Neutrophil (primary cell): ENCODE results near the gene XAF1.

Experiments used
- H3K27ac ChIP-seq: fragments of 200-600 bp; sonication (generic); 2 replicates; pipeline ENCODE4 v1.5.1; 2016; ENCODE audit warnings: mild to moderate bottlenecking, moderate library complexity
- H3K27me3 ChIP-seq: fragments of 200-600 bp; sonication (generic); 2 replicates; pipeline ENCODE4 v1.6.0; 2016; ENCODE audit warnings: mild to moderate bottlenecking
- H3K36me3 ChIP-seq: fragments of 200-600 bp; sonication (generic); 2 replicates; pipeline ENCODE4 v1.5.1; 2017
- H3K4me1 ChIP-seq, 2 experiments: fragments of 200-600 bp in 1 of 2; sonication (generic) in 1 of 2; 1 replicate in 1 of 2; 2 replicates in 1 of 2; pipeline versions ENCODE4 v1.5.1 to v1.6.1; 2013 to 2016; ENCODE audit warnings: low read depth in 1 of 2, low read length in 1 of 2, mild to moderate bottlenecking in 1 of 2, moderate library complexity in 1 of 2; ENCODE audit not compliant: control insufficient read depth in 1 of 2, insufficient read depth in 1 of 2
- H3K4me3 ChIP-seq, 2 experiments: fragments of 200-600 bp in 1 of 2; sonication (generic) in 1 of 2; 1 replicate in 1 of 2; 2 replicates in 1 of 2; pipeline ENCODE4 v1.5.1; 2013 to 2016; ENCODE audit warnings: low read depth in 1 of 2, low read length in 1 of 2, mild to moderate bottlenecking in 1 of 2, moderate library complexity in 1 of 2
- H3K9me3 ChIP-seq: fragments of 200-600 bp; sonication (generic); 2 replicates; pipeline ENCODE4 v1.5.1; 2016
- TF ChIP-seq, protein P1 (sequence below): fragments of 200-600 bp; sonication (generic); IDR thresholded peaks from 2 replicates; pipeline ENCODE4 v1.5.1; 2016; ENCODE audit warnings: antibody characterized with exemption

The XAF1 gene

DNA sequence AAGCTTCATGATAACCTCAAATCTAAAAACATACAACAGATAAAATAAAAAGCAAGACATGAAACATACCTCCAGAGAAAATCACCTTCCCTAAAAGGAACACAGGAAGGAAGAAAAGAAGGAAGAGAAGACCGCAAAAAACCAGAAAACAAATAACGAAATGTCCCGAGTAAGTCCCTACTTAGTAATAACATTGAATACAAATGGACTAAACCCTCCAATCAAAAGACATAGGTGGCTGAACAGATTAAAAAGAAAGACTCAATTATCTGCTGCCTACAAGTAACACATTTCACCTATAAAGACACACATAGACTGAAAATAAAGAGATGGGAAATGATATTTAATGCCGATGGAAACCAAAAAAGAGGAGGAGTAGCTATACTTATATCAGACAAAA is 26.4 kb downstream of the XAF1 start:
- TF ChIP-seq, protein P1, sequence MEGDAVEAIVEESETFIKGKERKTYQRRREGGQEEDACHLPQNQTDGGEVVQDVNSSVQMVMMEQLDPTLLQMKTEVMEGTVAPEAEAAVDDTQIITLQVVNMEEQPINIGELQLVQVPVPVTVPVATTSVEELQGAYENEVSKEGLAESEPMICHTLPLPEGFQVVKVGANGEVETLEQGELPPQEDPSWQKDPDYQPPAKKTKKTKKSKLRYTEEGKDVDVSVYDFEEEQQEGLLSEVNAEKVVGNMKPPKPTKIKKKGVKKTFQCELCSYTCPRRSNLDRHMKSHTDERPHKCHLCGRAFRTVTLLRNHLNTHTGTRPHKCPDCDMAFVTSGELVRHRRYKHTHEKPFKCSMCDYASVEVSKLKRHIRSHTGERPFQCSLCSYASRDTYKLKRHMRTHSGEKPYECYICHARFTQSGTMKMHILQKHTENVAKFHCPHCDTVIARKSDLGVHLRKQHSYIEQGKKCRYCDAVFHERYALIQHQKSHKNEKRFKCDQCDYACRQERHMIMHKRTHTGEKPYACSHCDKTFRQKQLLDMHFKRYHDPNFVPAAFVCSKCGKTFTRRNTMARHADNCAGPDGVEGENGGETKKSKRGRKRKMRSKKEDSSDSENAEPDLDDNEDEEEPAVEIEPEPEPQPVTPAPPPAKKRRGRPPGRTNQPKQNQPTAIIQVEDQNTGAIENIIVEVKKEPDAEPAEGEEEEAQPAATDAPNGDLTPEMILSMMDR = no peak
- Histone ChIP-seq H3K9me3 (no peaks in the 10 kb centered on the region), H3K4me1 (no peaks in the 10 kb centered on the region), H3K27ac (no peak overlapping the region), H3K36me3 (no peaks in the 10 kb centered on the region), H3K4me3 (no peak overlapping the region), H3K27me3 (peaks cover 100% of the 10 kb centered on the region)

DNA sequence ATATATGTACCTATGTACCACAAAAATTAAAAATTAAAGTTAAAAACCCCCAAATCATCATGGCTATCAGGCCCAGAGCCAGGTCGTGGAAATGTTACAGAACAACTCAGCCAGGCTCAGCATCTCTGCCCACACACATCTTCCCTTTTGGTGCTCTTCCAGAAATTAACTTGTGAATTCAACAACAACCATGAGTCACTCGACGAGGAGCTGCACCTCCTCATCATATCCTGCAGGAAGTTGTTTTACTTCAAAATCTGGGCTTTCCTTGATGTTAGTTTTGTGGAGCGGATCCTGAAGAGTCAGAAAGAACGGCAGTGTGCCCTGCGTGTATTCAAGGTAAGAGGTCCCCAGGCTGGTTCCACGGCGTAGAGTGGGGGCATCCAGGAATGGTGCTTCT is 30.8 kb downstream of the XAF1 start:
- no peaks in the 10 kb centered on the region for H3K4me1 ChIP-seq
- no peak overlapping the region for H3K27ac ChIP-seq
- no peak overlapping the region for H3K4me3 ChIP-seq
- peaks cover 95% of the 10 kb centered on the region for H3K27me3 ChIP-seq
- H3K9me3 ChIP-seq = no peaks in the 10 kb centered on the region
- TF ChIP-seq, protein P1 = no peak
- no peaks in the 10 kb centered on the region for H3K36me3 ChIP-seq

GRCh38 chr17:6787081-6787693 is 31.3 kb downstream of the XAF1 start:
- H3K4me3 ChIP-seq = no peak overlapping the region
- no peaks in the 10 kb centered on the region for H3K36me3 ChIP-seq
- H3K9me3 ChIP-seq = no peaks in the 10 kb centered on the region
- H3K27me3 ChIP-seq = peaks cover 95% of the 10 kb centered on the region
- TF ChIP-seq, protein P1 = no peak
- H3K4me1 ChIP-seq = no peaks in the 10 kb centered on the region
- no peak overlapping the region for H3K27ac ChIP-seq

DNA sequence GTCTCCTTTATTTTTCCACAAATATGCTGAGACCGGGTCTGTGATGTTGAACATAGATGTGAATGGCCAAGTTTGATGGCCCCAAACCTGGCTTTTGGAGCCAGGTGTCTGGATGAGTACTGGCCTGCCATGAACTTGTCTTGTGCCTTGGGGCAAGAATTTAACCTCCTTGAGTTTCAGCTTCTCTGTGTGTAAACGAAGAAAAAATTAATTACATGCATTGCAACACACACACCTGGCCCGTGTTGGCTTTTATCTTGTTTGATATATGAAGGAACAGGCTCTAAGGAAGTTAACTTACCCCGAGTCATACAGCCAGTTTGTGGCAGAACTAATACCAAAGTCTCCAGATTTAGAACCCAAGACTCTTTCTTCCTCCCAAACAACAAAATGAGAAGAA is 33.3 kb downstream of the XAF1 start:
- H3K27me3 ChIP-seq = peaks cover 89% of the 10 kb centered on the region
- no peaks in the 10 kb centered on the region for H3K36me3 ChIP-seq
- no peak overlapping the region for H3K27ac ChIP-seq
- no peaks in the 10 kb centered on the region for H3K9me3 ChIP-seq
- H3K4me3 ChIP-seq = no peak overlapping the region
- TF ChIP-seq, protein P1 = no peak
- H3K4me1 ChIP-seq = no peaks in the 10 kb centered on the region

GRCh38 chr17:6793748-6794493 is 38.1 kb downstream of the XAF1 start:
- TF ChIP-seq, protein P1 = no peak
- Histone ChIP-seq H3K4me3 (no peak overlapping the region), H3K4me1 (no peaks in the 10 kb centered on the region), H3K27ac (no peak overlapping the region), H3K27me3 (peaks cover 82% of the 10 kb centered on the region), H3K9me3 (no peaks in the 10 kb centered on the region), H3K36me3 (no peaks in the 10 kb centered on the region)
